Astrocyte (in vitro differentiated cells and primary cell): Measurements from ENCODE around the gene CPPED1. TPM values are rescaled to one million over a fixed set of nuclear protein-coding genes. Genes with fewer than 3 reads are reported as not detected.

ENCODE experiments used
- DNase-seq: peaks from one replicate; pipeline ENCODE4 v3.0.0-alpha.2; 2010; ENCODE audit warnings: low read depth
- FAIRE-seq: peaks from 2 replicates; lab custom pipeline; 2011; peaks lifted over from hg19 to GRCh38; lab: Jason Lieb, UNC
- H2AFZ ChIP-seq: 2 replicates; pipeline ENCODE4 v1.6.0; 2012; ENCODE audit warnings: low read depth, low read length, inconsistent platforms
- H3K27ac ChIP-seq: 2 replicates; pipeline ENCODE4 v1.5.1; 2011; ENCODE audit warnings: low read depth, low read length, inconsistent platforms
- H3K27me3 ChIP-seq: 2 replicates; pipeline ENCODE4 v1.6.0; 2011; ENCODE audit warnings: low read length, inconsistent platforms; ENCODE audit not compliant: insufficient read depth
- H3K36me3 ChIP-seq: 2 replicates; pipeline ENCODE4 v1.5.1; 2011; ENCODE audit warnings: low read length, inconsistent platforms; ENCODE audit not compliant: insufficient read depth
- H3K4me1 ChIP-seq: 2 replicates; pipeline ENCODE4 v1.5.1; 2011; ENCODE audit warnings: low read length, inconsistent platforms; ENCODE audit not compliant: insufficient read depth
- H3K4me2 ChIP-seq: 2 replicates; pipeline ENCODE4 v1.6.0; 2012; ENCODE audit warnings: low read length, inconsistent platforms
- H3K4me3 ChIP-seq: 2 replicates; pipeline ENCODE4 v1.5.1; 2011; ENCODE audit warnings: low read depth, mild to moderate bottlenecking, low read length, inconsistent platforms; ENCODE audit not compliant: insufficient read depth
- H3K79me2 ChIP-seq: 2 replicates; pipeline ENCODE4 v1.6.0; 2012; ENCODE audit warnings: mild to moderate bottlenecking, low read length, inconsistent platforms; ENCODE audit not compliant: insufficient read depth
- H3K9ac ChIP-seq: 2 replicates; pipeline ENCODE4 v1.6.0; 2012; ENCODE audit warnings: mild to moderate bottlenecking, low read length, inconsistent platforms
- H3K9me3 ChIP-seq: 2 replicates; pipeline ENCODE4 v1.5.1; 2012; ENCODE audit warnings: low read depth, mild to moderate bottlenecking, low read length, inconsistent platforms; ENCODE audit not compliant: insufficient read depth
- H4K20me1 ChIP-seq: 2 replicates; pipeline ENCODE4 v1.6.0; 2012; ENCODE audit warnings: low read length, inconsistent platforms; ENCODE audit not compliant: insufficient read depth
- H3K27ac Mint-ChIP-seq: one replicate; pipeline ENCODE4 v1.8.0; 2021; ENCODE audit warnings: mild to moderate bottlenecking, mixed read lengths; ENCODE audit not compliant: unreplicated experiment
- H3K27me3 Mint-ChIP-seq: one replicate; pipeline ENCODE4 v1.8.0; 2021; ENCODE audit warnings: low read depth, mixed read lengths; ENCODE audit not compliant: unreplicated experiment
- H3K36me3 Mint-ChIP-seq: one replicate; pipeline ENCODE4 v1.8.0; 2021; ENCODE audit warnings: low read depth, mixed read lengths; ENCODE audit not compliant: unreplicated experiment
- H3K4me1 Mint-ChIP-seq: one replicate; pipeline ENCODE4 v1.8.0; 2021; ENCODE audit warnings: low read depth, mixed read lengths; ENCODE audit not compliant: unreplicated experiment
- H3K4me3 Mint-ChIP-seq: one replicate; pipeline ENCODE4 v1.8.0; 2021; ENCODE audit warnings: mild to moderate bottlenecking, moderate library complexity, mixed read lengths; ENCODE audit not compliant: unreplicated experiment
- H3K9me3 Mint-ChIP-seq: one replicate; pipeline ENCODE4 v1.8.0; 2021; ENCODE audit warnings: mild to moderate bottlenecking, mixed read lengths; ENCODE audit not compliant: unreplicated experiment
- EZH2 ChIP-seq: IDR thresholded peaks from 2 replicates; pipeline ENCODE4 v1.6.1; 2012; ENCODE audit warnings: mild to moderate bottlenecking, low read length, inconsistent platforms; ENCODE audit not compliant: insufficient read depth
- total RNA-seq: library from RNA; stranded (reverse); gene quantifications from 2 replicates; pipeline ENCODE4 v1.2.1, GENCODE V29; 2021
- TF ChIP-seq, protein P1 (sequence below): IDR thresholded peaks from 2 replicates; pipeline ENCODE4 v1.5.1; 2011; ENCODE audit warnings: low read depth, mild to moderate bottlenecking, inconsistent platforms, low read length, moderate library complexity; ENCODE audit not compliant: insufficient read depth

Gene CPPED1
- total RNA-seq, 1 donor from 2014 or later, result 28.5 TPM

DNA sequence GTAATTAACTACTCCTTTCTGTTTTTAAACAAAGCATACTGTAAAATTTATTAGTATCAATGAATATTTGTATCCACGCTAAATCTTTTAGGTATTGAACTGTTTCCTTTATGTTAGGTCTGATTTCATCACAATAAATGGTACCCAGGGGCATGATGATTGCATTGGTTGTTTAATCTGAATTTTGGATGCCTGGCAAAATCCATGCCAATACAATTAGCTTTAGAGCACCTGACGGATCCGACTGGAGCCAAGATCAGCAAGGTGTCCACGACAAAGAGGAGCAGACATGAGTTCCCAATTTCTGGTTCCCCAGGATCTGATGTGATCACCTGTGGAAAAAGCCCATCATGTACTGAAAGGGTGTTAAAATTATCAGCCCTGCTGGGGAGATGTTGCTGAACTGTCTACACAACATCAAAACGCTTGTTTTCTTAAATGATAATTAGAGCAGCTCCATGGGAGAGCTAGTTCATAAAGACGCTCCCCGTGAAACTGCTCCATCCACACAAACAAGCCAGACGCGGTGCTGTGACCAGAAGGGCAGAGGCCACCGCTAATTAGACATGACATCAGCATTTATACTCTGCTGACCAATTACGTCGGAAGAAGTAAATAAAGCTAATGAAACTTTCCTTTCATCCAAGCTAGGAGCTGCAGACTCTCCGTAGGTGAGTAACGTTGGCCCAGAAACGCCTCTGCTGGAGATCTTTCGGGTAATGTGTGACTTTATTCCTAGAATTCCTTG lies 151.7 kb downstream of the CPPED1 start:
- no peak overlapping the region for H3K27ac ChIP-seq
- H2AFZ ChIP-seq, result peak overlapping the region; percentile 18
- H3K79me2 ChIP-seq, result no peaks in the 10 kb centered on the region
- TF ChIP-seq EZH2, result no peak
- TF ChIP-seq, protein P1, sequence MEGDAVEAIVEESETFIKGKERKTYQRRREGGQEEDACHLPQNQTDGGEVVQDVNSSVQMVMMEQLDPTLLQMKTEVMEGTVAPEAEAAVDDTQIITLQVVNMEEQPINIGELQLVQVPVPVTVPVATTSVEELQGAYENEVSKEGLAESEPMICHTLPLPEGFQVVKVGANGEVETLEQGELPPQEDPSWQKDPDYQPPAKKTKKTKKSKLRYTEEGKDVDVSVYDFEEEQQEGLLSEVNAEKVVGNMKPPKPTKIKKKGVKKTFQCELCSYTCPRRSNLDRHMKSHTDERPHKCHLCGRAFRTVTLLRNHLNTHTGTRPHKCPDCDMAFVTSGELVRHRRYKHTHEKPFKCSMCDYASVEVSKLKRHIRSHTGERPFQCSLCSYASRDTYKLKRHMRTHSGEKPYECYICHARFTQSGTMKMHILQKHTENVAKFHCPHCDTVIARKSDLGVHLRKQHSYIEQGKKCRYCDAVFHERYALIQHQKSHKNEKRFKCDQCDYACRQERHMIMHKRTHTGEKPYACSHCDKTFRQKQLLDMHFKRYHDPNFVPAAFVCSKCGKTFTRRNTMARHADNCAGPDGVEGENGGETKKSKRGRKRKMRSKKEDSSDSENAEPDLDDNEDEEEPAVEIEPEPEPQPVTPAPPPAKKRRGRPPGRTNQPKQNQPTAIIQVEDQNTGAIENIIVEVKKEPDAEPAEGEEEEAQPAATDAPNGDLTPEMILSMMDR, result no peak
- H3K27ac Mint-ChIP-seq, result no peak overlapping the region
- DNase-seq (no peak), FAIRE-seq (no peak)
- H3K36me3 ChIP-seq, result no peaks in the 10 kb centered on the region
- no peak overlapping the region for H3K9ac ChIP-seq
- peaks cover 2% of the 10 kb centered on the region for H3K27me3 ChIP-seq
- H3K9me3 Mint-ChIP-seq, result peaks cover 5% of the 10 kb centered on the region
- no peak overlapping the region for H3K4me2 ChIP-seq
- no peak overlapping the region for H3K4me3 Mint-ChIP-seq
- peaks cover 2% of the 10 kb centered on the region for H3K4me1 Mint-ChIP-seq
- no peaks in the 10 kb centered on the region for H3K4me1 ChIP-seq
- no peaks in the 10 kb centered on the region for H4K20me1 ChIP-seq
- H3K36me3 Mint-ChIP-seq, result no peaks in the 10 kb centered on the region
- no peaks in the 10 kb centered on the region for H3K9me3 ChIP-seq
- H3K27me3 Mint-ChIP-seq, result peaks cover 8% of the 10 kb centered on the region
- no peak overlapping the region for H3K4me3 ChIP-seq

DNA sequence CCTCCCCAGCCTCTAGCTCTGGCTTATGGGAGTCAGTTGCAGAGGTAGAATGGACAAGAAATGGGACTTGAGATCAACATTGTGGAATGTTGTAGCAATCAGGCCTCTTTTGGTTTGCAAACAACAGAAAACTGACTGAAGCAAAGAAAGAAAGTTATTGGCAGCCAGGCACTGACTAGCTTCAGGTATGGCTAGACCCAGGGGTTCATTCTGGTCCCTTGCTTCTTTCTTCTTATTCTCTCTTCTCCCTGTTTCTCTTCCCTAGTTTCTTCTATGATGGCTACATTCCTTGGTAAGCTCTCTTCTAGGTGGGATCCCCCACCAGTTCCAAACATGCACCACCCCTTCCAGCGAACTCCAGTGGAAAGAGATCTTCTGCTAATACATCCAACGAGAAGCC lies 154.3 kb downstream of the CPPED1 start:
- TF ChIP-seq, protein P1, result no peak
- no peak for TF ChIP-seq EZH2
- no peak overlapping the region for H2AFZ ChIP-seq
- no peak overlapping the region for H3K9ac ChIP-seq
- no peak overlapping the region for H3K27ac Mint-ChIP-seq
- H3K4me1 Mint-ChIP-seq, result peaks cover 6% of the 10 kb centered on the region
- peaks cover 8% of the 10 kb centered on the region for H3K27me3 Mint-ChIP-seq
- no peak overlapping the region for H3K4me3 Mint-ChIP-seq
- H3K27me3 ChIP-seq, result peaks cover 2% of the 10 kb centered on the region
- FAIRE-seq, result no peak
- peaks cover 7% of the 10 kb centered on the region for H3K4me1 ChIP-seq
- H3K27ac ChIP-seq, result no peak overlapping the region
- no peaks in the 10 kb centered on the region for H3K36me3 Mint-ChIP-seq
- H3K9me3 ChIP-seq, result no peaks in the 10 kb centered on the region
- H4K20me1 ChIP-seq, result no peaks in the 10 kb centered on the region
- H3K9me3 Mint-ChIP-seq, result peaks cover 5% of the 10 kb centered on the region
- H3K4me2 ChIP-seq, result no peak overlapping the region
- no peaks in the 10 kb centered on the region for H3K36me3 ChIP-seq
- H3K79me2 ChIP-seq, result no peaks in the 10 kb centered on the region
- H3K4me3 ChIP-seq, result no peak overlapping the region
- DNase-seq, result no peak
